A549 (cell line): ENCODE measurements around the gene YIPF5. TPM values are rescaled to one million over a fixed set of nuclear protein-coding genes. Genes with fewer than 3 reads are reported as not detected.

Experiments
- ATAC-seq, 2 experiments: fragments of 200-7000 bp in 1 of 2; fragments of >200 bp in 1 of 2; cut with Nextera tagmentation in 1 of 2; cut with Tn5 transposase in 1 of 2; 3 replicates each; pipeline versions ENCODE4 v1.8.0 to v1.9.1; 2018 to 2020; ENCODE audit warnings: mild to moderate bottlenecking in 1 of 2, moderate library complexity in 1 of 2
- CTCF ChIA-PET: fragments of 300-600 bp; sonication (Branson Sonifier 250); formaldehyde crosslinking; extraction: SDS; loops from one replicate; lab custom pipeline; 2021; ENCODE audit warnings: antibody characterized with exemption, inconsistent platforms; lab: Yijun Ruan, JAX
- POLR2A ChIA-PET: fragments of 350-600 bp; formaldehyde crosslinking; extraction: SDS; loops from one replicate; lab custom pipeline; 2021; ENCODE audit warnings: antibody characterized with exemption, inconsistent platforms; lab: Yijun Ruan, JAX
- DNase-seq, 2 experiments: peaks; one replicate each; pipeline versions ENCODE4 v3.0.0 to v3.0.0-alpha.2; 2011 to 2016; ENCODE audit warnings: low read depth in 1 of 2, low spot score in 1 of 2
- FAIRE-seq: peaks from 2 replicates; lab custom pipeline; 2011; peaks lifted over from hg19 to GRCh38; lab: Jason Lieb, UNC
- H3K27ac ChIP-seq, 2 experiments: fragments of >200 bp; sonication (Bioruptor Twin); formaldehyde crosslinking; 3 replicates each; pipeline ENCODE4 v1.5.1; 2016 to 2017
- H3K4me1 ChIP-seq: fragments of >200 bp; sonication (Bioruptor Twin); formaldehyde crosslinking; 3 replicates; pipeline ENCODE4 v1.6.1; 2016
- H3K4me2 ChIP-seq: fragments of >200 bp; sonication (Bioruptor Twin); formaldehyde crosslinking; 3 replicates; pipeline ENCODE4 v1.6.1; 2016
- H3K4me3 ChIP-seq: fragments of >200 bp; sonication (Bioruptor Twin); formaldehyde crosslinking; 3 replicates; pipeline ENCODE4 v1.5.1; 2016
- H3K9me3 ChIP-seq: fragments of >200 bp; sonication (Bioruptor Twin); formaldehyde crosslinking; 3 replicates; pipeline ENCODE4 v1.6.1; 2016
- ATOH8 ChIP-seq: fragments of 250-450 bp; sonication (Bioruptor Pico); IDR thresholded peaks from 2 replicates; pipeline ENCODE4 v1.5.0; 2020; ENCODE audit warnings: low read depth, mild to moderate bottlenecking, moderate library complexity
- BHLHE40 ChIP-seq: IDR thresholded peaks from 2 replicates; pipeline ENCODE4 v1.6.1; 2012; ENCODE audit warnings: low read depth, low read length, inconsistent platforms
- CBX2 ChIP-seq: fragments of 200-600 bp; sonication (generic); IDR thresholded peaks from 2 replicates; pipeline ENCODE4 v1.6.1; 2016; ENCODE audit warnings: low read depth, mild to moderate bottlenecking, borderline replicate concordance
- CHD2 ChIP-seq: fragments of 150-350 bp; IDR thresholded peaks from 2 replicates; pipeline ENCODE4 v1.6.1; 2014; ENCODE audit warnings: low read length; ENCODE audit not compliant: partially characterized antibody
- CHD4 ChIP-seq: fragments of 200-600 bp; sonication (generic); IDR thresholded peaks from 2 replicates; pipeline ENCODE4 v1.6.1; 2016; ENCODE audit warnings: antibody characterized with exemption, mild to moderate bottlenecking, borderline replicate concordance
- E2F6 ChIP-seq: IDR thresholded peaks from 2 replicates; pipeline ENCODE4 v1.6.1; 2012; ENCODE audit warnings: low read depth, borderline replicate concordance
- EHF ChIP-seq: fragments of 250-450 bp; sonication (Bioruptor Pico); IDR thresholded peaks from 2 replicates; pipeline ENCODE4 v1.5.0; 2020; ENCODE audit warnings: mild to moderate bottlenecking
- ESRRA ChIP-seq: fragments of 150-350 bp; IDR thresholded peaks from 2 replicates; pipeline ENCODE4 v1.6.1; 2014; ENCODE audit warnings: mild to moderate bottlenecking, low read length, borderline replicate concordance
- FOSB ChIP-seq: fragments of 250-450 bp; sonication (Bioruptor Pico); IDR thresholded peaks from 2 replicates; pipeline ENCODE4 v1.5.0; 2020; ENCODE audit warnings: mild to moderate bottlenecking, moderate library complexity
- FOSL2 ChIP-seq, 2 experiments: fragments of 450-650 bp in 1 of 2; fragments of >200 bp in 1 of 2; sonication (Bioruptor Twin) in 1 of 2; formaldehyde crosslinking; IDR thresholded peaks; 2 replicates each; pipeline versions ENCODE4 v1.5.0 to v1.6.1; 2016 to 2020; ENCODE audit warnings: mild to moderate bottlenecking in 1 of 2, moderate library complexity in 1 of 2
- GATA3 ChIP-seq: IDR thresholded peaks from 2 replicates; pipeline ENCODE4 v1.6.1; 2012; ENCODE audit warnings: borderline replicate concordance
- HEYL ChIP-seq: fragments of 250-450 bp; sonication (Bioruptor Pico); IDR thresholded peaks from 2 replicates; pipeline ENCODE4 v1.8.0; 2021; ENCODE audit warnings: mild to moderate bottlenecking, moderate library complexity
- HMGXB4 ChIP-seq: fragments of 250-450 bp; sonication (Bioruptor Pico); IDR thresholded peaks from 2 replicates; pipeline ENCODE4 v1.5.0; 2021; ENCODE audit warnings: mild to moderate bottlenecking, moderate library complexity, borderline replicate concordance
- HOXA7 ChIP-seq: fragments of 250-450 bp; sonication (Bioruptor Pico); IDR thresholded peaks from 2 replicates; pipeline ENCODE4 v1.5.0; 2020; ENCODE audit warnings: mild to moderate bottlenecking, moderate library complexity
- HOXB5 ChIP-seq: fragments of 250-450 bp; sonication (Bioruptor Pico); IDR thresholded peaks from 2 replicates; pipeline ENCODE4 v1.5.0; 2020; ENCODE audit warnings: mild to moderate bottlenecking, moderate library complexity
- JUNB ChIP-seq: fragments of >200 bp; sonication (Bioruptor Twin); formaldehyde crosslinking; IDR thresholded peaks from 2 replicates; pipeline ENCODE4 v1.6.1; 2016
- KDM1A ChIP-seq: fragments of 200-600 bp; sonication (generic); IDR thresholded peaks from 2 replicates; pipeline ENCODE4 v1.6.1; 2016; ENCODE audit warnings: low read depth, mild to moderate bottlenecking
- MAFK ChIP-seq: fragments of 450-650 bp; IDR thresholded peaks from 2 replicates; pipeline ENCODE4 v1.6.1; 2014; ENCODE audit not compliant: partially characterized antibody
- MAZ ChIP-seq: fragments of 150-350 bp; IDR thresholded peaks from 2 replicates; pipeline ENCODE4 v1.6.1; 2014; ENCODE audit warnings: antibody characterized with exemption, low read depth, low read length, borderline replicate concordance
- NFE2L2 ChIP-seq: fragments of 150-350 bp; conservative IDR thresholded peaks from 2 replicates; pipeline ENCODE4 v1.6.1; 2014; ENCODE audit warnings: low read length
- NPAS2 ChIP-seq: fragments of 250-450 bp; sonication (Bioruptor Pico); IDR thresholded peaks from 2 replicates; pipeline ENCODE4 v1.8.0; 2022; ENCODE audit warnings: mild to moderate bottlenecking, moderate library complexity, borderline replicate concordance
- NR3C1 ChIP-seq: fragments of >200 bp; sonication (Bioruptor Twin); formaldehyde crosslinking; IDR thresholded peaks from 3 replicates; pipeline ENCODE4 v1.6.1; 2017
- PHF8 ChIP-seq: fragments of 200-600 bp; sonication (generic); IDR thresholded peaks from 2 replicates; pipeline ENCODE4 v1.6.1; 2016; ENCODE audit warnings: low read depth, mild to moderate bottlenecking, antibody characterized with exemption, moderate library complexity, borderline replicate concordance
- POLR2A ChIP-seq: IDR thresholded peaks from 2 replicates; pipeline ENCODE4 v1.6.1; 2012; ENCODE audit warnings: mild to moderate bottlenecking, low read length
- POLR2AphosphoS2 ChIP-seq: conservative IDR thresholded peaks from 2 replicates; pipeline ENCODE4 v1.6.1; 2012; ENCODE audit warnings: low read length, improper control_type of control experiment, inconsistent platforms
- RCOR1 ChIP-seq: fragments of 150-350 bp; IDR thresholded peaks from 2 replicates; pipeline ENCODE4 v1.6.1; 2014; ENCODE audit warnings: antibody characterized with exemption, low read length, low read depth
- REST ChIP-seq: fragments of 200-600 bp; sonication (generic); IDR thresholded peaks from 2 replicates; pipeline ENCODE4 v1.6.1; 2016; ENCODE audit warnings: antibody characterized with exemption, mild to moderate bottlenecking, moderate library complexity
- RNF2 ChIP-seq: fragments of 200-600 bp; sonication (generic); IDR thresholded peaks from 2 replicates; pipeline ENCODE4 v1.6.1; 2016; ENCODE audit warnings: low read depth, mild to moderate bottlenecking, antibody characterized with exemption, moderate library complexity, borderline replicate concordance
- SREBF2 ChIP-seq: fragments of 450-650 bp; IDR thresholded peaks from 2 replicates; pipeline ENCODE4 v1.6.1; 2014; ENCODE audit warnings: mild to moderate bottlenecking, moderate library complexity
- TFCP2L1 ChIP-seq: fragments of 250-450 bp; sonication (Bioruptor Pico); IDR thresholded peaks from 2 replicates; pipeline ENCODE4 v1.5.0; 2021; ENCODE audit warnings: mild to moderate bottlenecking
- ZNF302 ChIP-seq: fragments of 250-450 bp; sonication (Bioruptor Pico); IDR thresholded peaks from 2 replicates; pipeline ENCODE4 v1.9.0; 2021; ENCODE audit warnings: inconsistent platforms, mild to moderate bottlenecking, moderate library complexity
- ZSCAN20 ChIP-seq: fragments of 250-450 bp; sonication (Bioruptor Pico); IDR thresholded peaks from 2 replicates; pipeline ENCODE4 v1.8.0; 2022; ENCODE audit warnings: mild to moderate bottlenecking, moderate library complexity
- WGBS: methylation state at CpG from one replicate; pipeline ENCODE4 v1.1.6; 2017; ENCODE audit errors: missing lambda C conversion rate; 5-methylcytosine and 5-hydroxymethylcytosine counted together
- polyA plus RNA-seq, 4 experiments: library from polyadenylated mRNA; depleted of rRNA in 3 of 4; stranded (reverse); fragments of >200 nt; fragmentation: RNase III in 1 of 4; extraction: RNeasy Plus Mini Kit Qiagen cat#74134 plus additional on column Dnase treatment in 1 of 4; gene quantifications; 2 replicates in 3 of 4; 3 replicates in 1 of 4; pipeline ENCODE4 v1.2.3, GENCODE V29; 2011 to 2017
- TF ChIP-seq, protein P1 (sequence below): fragments of >200 bp; sonication (Bioruptor Twin); formaldehyde crosslinking; IDR thresholded peaks from 3 replicates; pipeline ENCODE4 v1.5.1; 2016
- TF ChIP-seq, protein P2 (sequence below): IDR thresholded peaks from 2 replicates; pipeline ENCODE4 v1.6.1; 2012

Gene YIPF5
- polyA plus RNA-seq, 2 of the 4 experiments (the other 2 are of a cell fraction): 54.9 to 80.2 TPM

- CTCF ChIA-PET: interaction anchor here (0.7 to 5.3 kb wide), 13 partner anchors 9 to 1475 kb away, joined by 3 to 29 read pairs (median 3); partner anchors contain the start of genes KCTD16 and YIPF5
- ATAC-seq: peak; percentile 57 to 65; a peak in 5 of 6 replicates
- Histone ChIP-seq H3K9me3 (no peaks in the 10 kb centered on the region), H3K4me2 (peak overlapping the region; percentile 60), H3K4me3 (no peak overlapping the region), H3K4me1 (peaks cover 69% of the 10 kb centered on the region), H3K27ac (peak overlapping the region; percentile 67 to 80)
- peak; percentile 49 to 91 for DNase-seq
- WGBS: 0% methylated on average over 3 of the region's 3 CpGs
- FAIRE-seq: peak; percentile 86
- POLR2A ChIA-PET: no interaction called here
- TF ChIP-seq E2F6 (no peak), SREBF2 (no peak), JUNB (no peak), FOSL2 (IDR thresholded peaks at IDR 0.05) (no peak), FOSL2 (CRISPR knock-in tag; IDR thresholded peaks at IDR 0.05) (peak; percentile 14; the same call in 1 of the 2 replicates), GATA3 (no peak; the same call in 1 of the 2 replicates), RNF2 (no peak), EHF (CRISPR knock-in tag) (no peak), ESRRA (no peak), MAZ (no peak), HEYL (CRISPR knock-in tag) (no peak), NPAS2 (CRISPR knock-in tag) (no peak), CHD4 (no peak), HMGXB4 (CRISPR knock-in tag) (no peak), TFCP2L1 (no peak), CHD2 (no peak), KDM1A (no peak), MAFK (peak; percentile 48), ZNF302 (no peak), CBX2 (no peak), HOXB5 (CRISPR knock-in tag) (no peak), PHF8 (no peak), POLR2A (no peak), REST (no peak), ATOH8 (CRISPR knock-in tag) (no peak), NFE2L2 (no peak; the same call in 1 of the 2 replicates), ZSCAN20 (no peak), NR3C1 (no peak), RCOR1 (no peak), HOXA7 (CRISPR knock-in tag) (no peak), BHLHE40 (no peak), POLR2AphosphoS2 (no peak), FOSB (CRISPR knock-in tag) (no peak)
- TF ChIP-seq, protein P1, sequence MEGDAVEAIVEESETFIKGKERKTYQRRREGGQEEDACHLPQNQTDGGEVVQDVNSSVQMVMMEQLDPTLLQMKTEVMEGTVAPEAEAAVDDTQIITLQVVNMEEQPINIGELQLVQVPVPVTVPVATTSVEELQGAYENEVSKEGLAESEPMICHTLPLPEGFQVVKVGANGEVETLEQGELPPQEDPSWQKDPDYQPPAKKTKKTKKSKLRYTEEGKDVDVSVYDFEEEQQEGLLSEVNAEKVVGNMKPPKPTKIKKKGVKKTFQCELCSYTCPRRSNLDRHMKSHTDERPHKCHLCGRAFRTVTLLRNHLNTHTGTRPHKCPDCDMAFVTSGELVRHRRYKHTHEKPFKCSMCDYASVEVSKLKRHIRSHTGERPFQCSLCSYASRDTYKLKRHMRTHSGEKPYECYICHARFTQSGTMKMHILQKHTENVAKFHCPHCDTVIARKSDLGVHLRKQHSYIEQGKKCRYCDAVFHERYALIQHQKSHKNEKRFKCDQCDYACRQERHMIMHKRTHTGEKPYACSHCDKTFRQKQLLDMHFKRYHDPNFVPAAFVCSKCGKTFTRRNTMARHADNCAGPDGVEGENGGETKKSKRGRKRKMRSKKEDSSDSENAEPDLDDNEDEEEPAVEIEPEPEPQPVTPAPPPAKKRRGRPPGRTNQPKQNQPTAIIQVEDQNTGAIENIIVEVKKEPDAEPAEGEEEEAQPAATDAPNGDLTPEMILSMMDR: peak; percentile 72
- TF ChIP-seq, protein P2, sequence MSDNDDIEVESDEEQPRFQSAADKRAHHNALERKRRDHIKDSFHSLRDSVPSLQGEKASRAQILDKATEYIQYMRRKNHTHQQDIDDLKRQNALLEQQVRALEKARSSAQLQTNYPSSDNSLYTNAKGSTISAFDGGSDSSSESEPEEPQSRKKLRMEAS: no peak
Observed at GRCh38 chr5:144191998-144192397, 21.5 kb upstream of the YIPF5 start.
